Measurements from ENCODE around the gene TACSTD2.

GRCh38 chr1:58608945-58609344, 31.9 kb upstream of the TACSTD2 start:
- TF ChIP-seq CTCF (IDR thresholded peaks at IDR 0.05) (no peak), EZH2 (IDR thresholded peaks at IDR 0.05; ENCODE audit: borderline replicate concordance, insufficient read depth, low read depth, low read length, poor library complexity, severe bottlenecking) (no peak)
